Islet precursor cell (in vitro differentiated cells): ENCODE results near the gene ARID5B.

Experiments used
- DNase-seq: peaks from one replicate; pipeline ENCODE4 v3.0.0-alpha.2; 2018

The ARID5B gene

DNA sequence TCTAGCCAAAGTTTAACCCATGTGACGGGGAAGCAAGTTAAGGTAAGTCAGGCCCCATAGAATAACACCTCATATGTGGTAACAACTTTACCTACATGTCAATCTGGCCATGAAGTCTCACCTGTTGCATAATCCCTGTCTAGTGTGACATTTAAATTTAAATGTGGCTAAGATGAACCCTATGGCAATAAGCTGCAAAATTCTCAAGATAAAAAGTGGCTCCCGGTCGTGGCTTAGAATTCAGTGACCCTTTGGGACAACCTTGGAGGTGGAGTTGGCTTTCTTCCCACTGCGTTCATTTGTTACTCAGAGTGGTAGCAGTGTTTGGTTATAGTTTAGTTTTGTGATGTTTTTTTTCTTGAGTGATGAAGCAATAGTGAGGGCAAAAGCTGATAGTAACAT, 90.6 kb downstream of the ARID5B start:
- DNase-seq, result no peak

DNA sequence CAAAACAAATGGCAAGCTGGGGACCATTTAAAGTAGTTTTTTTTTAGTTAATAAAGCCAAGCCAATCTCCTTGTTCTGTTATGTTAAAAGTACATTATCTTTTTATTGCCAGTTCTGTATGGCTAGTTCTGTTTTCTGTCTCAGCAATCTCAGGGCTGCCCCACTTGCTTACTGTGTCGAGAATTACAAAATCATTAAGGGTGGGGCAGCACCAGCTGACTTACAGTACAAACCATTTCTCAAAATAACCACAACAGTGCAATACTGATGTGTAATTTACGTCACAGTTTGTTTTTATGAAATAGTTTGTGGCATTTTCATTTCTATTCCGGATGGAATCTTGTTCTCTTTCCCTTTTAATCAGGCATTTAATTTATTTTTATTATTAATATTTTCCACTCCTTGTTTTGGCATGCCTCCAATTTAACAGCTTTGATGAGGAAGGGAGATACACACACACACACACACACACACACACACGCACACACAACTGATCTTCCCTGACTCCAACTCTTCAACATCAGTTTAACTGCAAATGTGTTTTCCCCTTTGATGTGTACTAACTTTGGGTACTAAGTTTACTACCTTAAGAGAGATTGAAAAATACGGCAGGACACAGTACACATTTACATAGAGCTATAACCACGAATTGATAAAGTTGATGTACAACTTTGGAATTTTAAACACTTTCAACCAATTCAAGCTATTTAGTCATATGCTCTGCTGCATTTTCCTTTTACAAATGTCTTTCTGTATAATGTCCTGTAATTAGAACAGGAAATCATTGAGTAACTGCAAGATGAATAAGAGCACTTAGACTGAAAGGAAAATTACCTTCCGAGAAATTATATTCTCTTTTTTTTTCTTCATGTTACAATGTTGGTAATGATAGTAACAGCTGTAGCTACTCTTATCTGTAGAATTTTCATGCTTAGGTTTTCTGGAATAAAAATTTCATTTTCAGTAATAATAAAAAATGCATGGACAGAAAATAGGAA, 91.5 kb downstream of the ARID5B start:
- DNase-seq, result no peak

DNA sequence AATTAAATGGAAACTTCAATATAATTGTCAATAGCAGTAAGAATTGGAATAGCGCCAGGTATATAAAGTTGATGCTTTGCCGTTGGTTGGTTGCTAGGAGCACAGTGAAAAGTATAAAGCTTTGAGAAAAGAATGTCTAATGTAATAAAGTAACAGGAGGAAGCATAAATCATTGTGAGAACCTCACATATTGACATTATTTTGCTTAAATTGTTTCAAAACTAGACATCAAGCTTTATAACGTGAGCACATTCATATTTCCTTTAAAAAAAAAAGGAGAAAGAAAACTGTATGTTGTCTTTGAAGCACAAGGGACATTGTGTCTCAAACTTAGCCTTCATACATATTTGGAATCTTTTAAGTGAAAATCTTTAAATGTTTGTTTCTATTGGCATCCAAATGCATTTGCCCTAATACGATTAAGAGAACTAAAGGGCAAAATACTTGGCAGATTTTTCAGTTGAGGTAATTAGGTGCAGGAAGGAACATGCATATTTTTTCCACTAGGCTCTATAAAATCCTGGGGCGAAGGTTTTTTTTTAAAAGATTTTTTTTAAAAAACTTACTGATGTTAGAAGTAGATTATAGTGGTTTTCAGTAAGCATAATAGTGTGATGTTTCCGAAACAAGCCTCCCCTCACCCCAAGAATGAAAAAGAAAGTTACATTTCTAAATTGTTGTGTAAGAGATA, 92.4 kb downstream of the ARID5B start:
- no peak for DNase-seq

DNA sequence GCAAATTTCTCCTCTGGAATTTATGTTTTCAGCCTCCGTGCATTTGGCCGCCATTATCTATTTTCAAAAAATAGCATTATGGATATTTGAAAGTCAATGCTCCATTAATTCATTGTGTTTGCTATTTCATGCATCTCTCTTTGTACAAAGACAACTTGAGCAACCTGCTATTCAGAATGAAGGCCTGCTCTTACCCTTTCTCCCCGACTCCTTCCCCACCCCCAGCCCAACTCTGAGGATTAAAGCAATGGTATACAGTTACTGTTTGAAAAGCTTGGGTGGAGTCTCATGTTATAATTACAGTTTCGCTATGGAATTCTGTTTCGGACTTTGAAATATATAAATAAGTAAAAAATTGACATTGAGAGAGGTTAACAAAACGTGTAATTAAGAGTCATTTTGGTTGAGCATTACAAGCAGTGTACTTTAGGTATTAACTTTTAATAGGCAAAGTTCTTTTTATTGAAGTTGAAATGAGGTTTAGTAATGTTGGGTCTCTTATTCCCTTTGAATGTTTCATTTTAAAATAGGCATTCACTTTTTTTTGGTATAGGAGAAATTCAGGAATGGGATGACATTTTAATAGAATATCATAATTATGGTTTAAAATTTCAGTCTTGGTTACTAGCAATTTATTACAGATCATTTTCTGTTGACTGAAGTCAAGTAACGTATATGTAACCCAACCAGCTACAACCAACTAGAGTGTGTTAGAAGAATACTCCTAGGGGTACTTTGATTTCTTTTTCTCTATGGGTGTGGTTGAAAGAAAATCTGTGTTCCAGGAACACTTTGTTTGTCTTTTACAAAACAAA, 93.1 kb downstream of the ARID5B start:
- no peak for DNase-seq

DNA sequence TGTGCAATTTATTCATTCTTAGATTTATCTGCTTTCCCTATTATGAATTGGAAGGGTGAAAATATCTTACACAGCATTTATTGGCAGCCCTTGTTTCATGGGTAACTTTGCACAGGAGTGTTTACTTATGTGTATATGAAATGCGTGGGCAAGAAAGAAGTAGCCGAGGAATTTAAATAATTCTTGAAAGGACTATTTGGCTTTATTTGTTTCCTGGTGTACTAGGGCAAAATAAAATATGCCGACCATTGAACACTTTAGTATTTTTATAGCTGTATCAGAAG, 93.7 kb downstream of the ARID5B start:
- no peak for DNase-seq

DNA sequence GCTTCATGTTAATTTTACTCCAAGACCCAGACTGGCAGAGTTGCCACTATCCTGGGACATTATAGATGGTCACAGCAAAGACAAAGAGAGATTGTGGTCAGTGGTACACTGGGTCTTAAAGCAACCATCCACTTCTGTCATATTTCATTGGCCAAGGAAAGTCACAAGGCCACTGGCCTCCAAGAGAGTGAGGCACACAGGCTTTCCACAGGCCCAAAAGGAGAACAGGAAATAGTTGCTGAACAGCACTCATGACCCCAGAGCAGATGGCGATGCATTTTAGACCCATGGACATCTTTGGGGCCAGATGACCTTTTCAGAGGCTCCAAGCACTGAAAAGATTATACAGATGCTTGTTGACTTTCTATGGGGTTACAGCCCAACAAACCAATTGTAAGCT, 97.4 kb downstream of the ARID5B start:
- DNase-seq, result no peak

DNA sequence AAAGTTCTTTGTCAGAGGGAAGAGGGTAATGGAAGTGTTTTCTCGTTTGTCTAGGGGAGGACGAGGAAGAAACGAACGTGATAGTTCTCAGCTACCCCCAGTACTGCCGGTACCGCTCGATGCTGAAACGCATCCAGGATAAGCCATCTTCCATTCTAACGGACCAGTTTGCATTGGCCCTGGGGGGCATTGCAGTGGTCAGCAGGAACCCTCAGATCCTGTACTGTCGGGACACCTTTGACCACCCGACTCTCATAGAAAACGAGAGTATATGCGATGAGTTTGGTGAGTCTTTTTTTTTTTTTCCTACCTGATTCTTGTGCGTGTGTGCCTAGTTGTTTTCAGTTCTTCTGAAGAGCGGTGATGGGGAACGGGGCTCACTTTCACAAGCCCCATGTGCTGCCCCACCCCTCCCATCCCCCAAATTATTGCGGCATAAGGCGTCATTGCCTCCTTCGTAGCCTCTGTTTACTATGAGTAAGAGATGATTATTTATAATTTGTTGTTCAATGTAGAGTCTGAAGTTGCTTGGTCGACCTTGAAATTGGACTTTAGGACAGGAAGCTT, 98.6 kb downstream of the ARID5B start:
- no peak for DNase-seq

DNA sequence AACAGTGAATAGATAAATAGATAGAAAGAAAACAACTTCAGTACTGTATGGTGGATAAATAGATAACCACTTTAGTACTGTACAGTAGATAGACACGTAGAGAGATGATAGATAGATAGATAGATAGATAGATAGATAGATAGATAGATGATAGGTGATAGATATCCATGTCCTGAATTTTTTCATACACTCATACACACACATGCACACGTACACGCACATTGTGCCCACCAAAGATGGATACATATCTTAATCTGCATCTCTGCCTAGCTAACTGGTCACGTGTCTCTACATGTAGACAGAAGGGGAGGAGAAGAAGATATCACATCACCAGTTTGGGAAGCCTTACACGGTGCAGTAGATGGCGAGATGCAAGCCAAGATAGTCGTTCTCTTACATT, 99.2 kb downstream of the ARID5B start:
- DNase-seq, result no peak

DNA sequence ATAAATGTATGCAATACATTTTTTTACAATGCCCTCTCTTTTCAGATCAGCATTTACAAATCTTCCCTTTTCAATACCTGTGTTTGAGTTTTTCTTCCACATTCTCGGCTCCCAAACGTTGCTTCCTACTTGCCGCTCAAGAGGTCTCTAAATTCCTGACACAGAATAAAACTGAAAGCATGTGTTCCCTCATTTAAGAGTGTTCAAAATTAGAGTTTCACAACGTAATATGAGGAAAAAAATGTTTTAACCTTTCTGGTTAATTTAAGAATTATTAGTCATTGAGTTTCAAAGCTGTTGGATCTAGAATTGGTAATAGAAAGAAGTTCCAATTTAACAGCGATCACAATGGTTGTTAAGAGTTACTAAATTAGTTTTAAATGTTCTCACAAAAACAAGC, 100.4 kb downstream of the ARID5B start:
- DNase-seq, result no peak

DNA sequence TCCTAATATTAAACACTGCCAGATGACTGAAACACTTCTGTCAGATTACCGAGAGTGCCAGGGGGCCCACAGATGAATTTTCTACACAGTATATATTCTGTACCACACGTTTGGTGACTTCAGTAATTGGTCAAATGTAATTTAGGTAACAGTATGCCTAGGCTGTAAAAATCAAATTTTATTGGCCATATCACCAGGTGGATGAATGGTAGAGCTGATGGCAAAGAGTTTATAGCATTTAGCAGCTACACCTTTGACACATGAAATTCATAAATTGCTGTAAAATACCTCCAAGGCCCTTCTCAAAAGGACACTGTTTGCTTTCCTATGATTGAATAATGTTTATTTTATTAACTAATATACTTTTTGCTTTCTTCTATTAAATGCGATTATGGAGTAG, 101.3 kb downstream of the ARID5B start:
- DNase-seq, result no peak

DNA sequence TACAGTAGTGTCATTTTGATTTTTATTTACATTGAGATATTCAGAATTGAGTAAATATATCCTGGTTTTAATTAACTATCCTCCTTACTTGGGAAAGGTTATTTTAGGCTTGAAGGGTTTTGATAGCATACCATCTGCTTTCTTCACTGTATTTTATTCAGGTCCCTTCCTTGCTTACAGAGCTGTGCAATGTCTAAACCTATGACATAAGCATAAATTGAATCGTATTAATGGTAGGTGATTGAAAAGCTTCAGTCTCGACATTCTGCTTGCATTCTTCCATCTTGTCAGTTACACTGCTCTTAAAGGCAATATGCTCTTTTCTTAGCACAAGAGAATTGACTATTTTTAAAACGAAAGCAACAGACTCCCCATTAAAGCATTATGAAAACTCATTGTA, 102.5 kb downstream of the ARID5B start:
- no peak for DNase-seq

DNA sequence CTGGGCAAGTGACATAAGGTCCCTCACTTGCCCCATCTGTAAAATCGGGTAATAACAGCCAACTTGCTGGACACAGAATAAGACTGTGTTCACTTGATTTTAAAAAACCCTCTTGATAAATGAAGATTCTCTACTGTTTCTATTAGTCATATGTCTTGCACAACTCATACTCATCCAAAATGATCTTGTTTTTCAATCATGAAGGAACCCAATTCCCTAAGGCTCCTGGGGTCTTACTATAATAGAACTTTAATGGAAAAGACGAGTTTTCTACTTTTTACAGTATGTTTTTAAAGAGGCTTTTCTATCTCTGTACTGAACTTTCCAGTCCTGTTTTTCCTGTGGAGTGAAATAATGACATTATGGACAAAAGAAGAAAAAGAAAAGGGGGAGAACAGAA, 103.8 kb downstream of the ARID5B start:
- no peak for DNase-seq

DNA sequence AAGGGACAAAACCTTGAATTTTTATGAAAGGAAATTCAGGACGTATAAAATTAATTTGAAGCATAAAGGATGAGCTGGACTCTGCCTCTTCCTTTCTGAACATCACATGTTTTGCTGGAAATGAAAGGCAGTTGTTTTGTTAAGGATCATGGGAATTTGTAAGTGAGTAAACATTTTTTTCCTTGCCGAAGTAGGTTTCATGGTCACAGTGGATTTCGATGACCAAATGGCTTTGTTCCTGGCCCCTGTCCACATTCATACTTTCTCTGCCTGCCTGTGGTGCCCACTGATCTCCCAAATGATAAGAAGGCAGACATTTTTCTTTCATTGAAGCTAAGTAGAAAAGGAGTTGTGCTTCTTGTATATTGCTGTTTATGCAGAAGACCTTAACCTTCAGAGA, 104.2 kb downstream of the ARID5B start:
- no peak for DNase-seq

DNA sequence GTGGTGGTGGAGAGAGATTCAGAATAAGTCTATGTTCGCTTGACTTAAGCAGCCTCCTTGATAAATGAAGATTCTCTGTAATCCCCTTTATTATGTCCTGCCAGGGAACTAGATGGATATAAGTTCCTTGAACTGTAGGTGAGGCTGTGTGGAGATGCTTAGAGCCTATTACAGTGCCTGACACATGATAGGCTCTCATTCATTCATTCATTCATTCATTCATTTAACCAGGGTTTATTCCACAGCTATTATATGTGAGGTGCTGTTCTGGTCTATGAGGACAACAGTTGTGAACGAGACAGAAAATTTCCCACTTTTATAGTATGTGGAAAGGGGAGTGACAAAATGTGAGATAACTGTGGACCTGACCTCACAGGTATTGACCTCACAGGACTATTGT, 105.6 kb downstream of the ARID5B start:
- DNase-seq, result no peak

DNA sequence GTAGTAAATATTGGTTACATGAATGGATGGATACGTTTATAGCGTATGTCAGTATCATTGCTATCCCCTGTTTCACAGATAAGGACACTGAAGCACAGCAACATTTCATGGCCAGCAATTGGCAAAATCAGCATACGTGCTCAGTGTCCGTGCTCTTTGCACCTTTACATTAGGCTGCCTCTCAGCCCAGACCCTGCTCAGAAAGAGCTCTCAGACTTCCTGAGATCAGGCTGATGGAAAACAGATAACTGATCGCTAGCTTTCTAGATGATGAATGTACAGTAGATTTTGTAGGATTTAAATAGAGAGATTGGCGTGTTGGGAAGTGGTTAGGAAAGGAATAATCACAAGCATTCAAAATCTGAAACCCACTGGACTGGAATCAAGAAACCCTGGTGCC, 106.7 kb downstream of the ARID5B start:
- no peak for DNase-seq

DNA sequence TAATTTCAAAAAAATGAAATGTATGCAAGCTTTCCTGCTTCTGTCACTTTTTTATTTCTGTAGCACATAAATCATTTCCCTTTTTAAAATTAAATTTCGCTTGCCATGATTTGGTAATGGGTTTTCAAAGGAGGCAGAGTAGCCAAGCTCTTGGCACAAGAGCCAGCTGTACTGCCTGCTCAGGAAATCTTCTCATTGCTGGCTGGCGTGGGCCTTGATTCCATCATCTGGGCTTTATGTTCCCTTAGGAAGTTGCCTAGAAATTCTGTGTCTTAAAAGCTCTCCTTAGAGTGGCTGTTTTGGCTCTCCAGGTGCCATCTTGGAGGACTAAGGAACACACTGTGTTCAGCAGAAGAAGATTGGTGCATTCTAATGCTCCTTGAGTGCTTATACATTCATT, 107.4 kb downstream of the ARID5B start:
- DNase-seq, result no peak

DNA sequence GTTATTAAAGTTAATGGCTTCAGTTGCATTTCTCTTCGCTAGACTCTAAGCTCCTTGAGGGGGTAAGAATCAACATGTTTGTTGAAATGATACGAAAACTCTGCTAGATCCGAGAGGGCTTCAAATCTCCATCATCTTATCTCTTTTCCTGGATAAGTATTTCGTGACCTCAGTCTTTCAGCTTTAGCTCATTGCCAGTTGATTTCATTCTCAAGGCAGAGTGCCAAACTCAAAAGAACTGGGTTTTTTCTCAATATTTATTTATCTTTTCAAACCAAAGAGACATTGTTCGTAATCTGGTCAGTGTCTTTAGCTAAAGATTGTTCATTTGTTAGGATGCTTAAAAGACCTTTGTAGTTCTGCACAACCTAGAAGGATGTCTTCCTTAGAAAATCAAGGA, 108.9 kb downstream of the ARID5B start:
- no peak for DNase-seq

DNA sequence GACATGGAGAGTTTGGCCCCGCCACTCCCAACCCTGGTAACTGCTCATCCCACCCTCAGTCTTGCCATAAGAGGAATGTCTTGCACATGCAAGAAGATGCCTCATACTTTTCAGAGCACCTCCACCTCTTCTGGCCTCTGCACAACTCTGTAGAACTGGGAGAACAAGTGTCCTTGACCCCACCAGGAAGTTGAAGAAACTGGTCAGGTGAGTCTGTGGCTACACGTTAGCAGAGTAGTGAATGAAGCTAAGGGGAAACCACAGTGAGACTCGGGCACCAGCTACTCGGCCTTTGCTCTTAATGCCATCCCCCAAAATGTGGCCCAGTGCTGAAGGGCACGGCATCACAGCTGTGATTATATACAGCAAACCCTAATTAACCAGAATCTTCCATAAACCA, 110.1 kb downstream of the ARID5B start:
- no peak for DNase-seq

DNA sequence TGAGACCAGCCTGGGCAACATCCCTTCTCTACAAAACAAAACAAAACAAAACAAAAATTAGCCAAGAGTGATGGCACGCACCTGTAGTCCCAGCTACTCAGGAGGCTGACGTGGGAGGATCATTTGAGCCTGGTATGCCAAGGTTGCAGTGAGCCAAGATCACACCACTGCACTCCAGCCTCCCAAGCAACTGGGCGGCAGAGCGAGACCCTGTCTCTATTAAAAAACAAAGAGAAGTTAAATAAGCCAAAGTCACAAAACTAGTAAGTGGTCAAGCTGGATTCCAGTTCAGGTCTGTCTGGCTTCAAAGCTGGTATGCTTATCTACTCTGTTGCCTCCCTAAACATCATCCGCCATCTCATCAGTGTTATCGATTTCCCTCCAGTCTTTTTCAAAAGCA, 110.8 kb downstream of the ARID5B start:
- no peak for DNase-seq

DNA sequence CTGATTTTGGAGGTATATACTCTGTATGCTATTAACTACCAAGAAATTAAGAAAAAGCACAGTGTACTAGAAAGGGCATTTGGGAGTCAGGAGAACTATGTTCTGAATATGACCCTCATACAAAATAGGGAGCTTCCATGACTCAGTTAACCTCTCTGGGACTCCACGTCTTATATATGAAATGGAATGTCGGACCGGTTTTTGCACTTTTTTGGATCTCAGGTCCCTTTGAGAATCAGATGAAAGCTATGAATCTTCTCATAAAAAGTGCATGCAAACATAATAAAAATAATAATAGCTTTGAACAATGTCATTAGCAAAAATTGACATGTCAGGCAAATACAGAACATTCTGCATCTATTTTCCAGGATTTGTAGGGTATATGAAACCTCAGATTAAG, 113.0 kb downstream of the ARID5B start:
- DNase-seq, result no peak

DNA sequence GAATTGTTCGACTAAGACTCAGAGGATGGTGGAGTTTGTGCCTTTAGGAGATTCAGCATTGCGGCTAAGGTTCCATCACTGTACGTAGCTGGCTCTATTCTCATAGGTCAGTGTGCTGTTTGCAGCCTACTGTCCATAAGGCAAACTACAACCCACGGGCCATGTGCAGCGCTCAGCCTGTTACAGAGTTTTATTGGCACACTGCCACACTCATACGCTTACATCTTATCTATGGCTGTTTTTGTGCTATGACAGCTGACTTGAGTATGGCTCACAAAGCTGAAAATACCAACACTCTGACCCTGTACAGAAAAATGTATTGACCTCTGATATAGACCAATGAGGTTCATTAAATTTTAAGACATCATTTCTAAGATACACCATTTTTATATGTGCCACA, 114.5 kb downstream of the ARID5B start:
- DNase-seq, result no peak

DNA sequence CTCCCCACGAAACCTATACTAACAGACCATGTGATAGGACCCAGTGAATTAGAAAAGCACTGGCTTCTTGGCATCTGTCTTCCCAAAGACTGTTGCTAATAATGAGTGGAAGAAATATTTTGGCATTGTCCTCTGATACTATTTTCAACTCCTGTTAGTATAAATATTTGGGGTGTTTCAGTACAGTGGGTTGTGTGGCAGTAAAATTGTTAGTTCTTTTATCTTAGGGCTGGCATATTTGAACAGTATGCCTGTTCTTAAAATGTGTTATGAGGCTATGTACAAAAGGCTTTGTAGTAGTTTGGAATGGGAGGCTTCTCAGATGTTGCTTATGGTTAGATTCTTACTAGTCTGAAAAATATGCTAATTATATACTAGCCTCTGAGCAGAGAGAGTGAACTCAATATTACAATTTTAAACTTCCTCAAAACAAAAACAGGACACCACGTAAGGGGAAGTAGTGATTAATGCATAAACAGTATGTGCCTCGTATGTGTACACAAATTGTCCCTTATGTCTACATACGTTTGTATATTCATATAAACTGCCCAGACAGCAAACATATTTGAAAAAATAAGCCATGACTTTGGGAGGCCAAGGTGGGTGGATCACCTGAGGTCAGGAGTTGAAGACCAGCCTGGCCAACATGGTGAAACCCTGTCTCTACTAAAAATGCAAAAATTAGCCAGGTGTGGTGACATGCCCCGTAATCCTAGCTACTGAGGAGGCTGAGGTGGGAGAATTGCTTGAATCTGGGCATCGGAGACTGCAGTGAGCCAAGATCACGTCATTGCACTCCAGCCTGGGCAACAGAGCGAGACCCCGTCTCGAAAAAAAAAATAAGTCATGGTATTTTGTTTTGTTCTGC, 115.4 kb downstream of the ARID5B start:
- no peak for DNase-seq
